ENCODE data around the gene CCDC154.

DNA sequence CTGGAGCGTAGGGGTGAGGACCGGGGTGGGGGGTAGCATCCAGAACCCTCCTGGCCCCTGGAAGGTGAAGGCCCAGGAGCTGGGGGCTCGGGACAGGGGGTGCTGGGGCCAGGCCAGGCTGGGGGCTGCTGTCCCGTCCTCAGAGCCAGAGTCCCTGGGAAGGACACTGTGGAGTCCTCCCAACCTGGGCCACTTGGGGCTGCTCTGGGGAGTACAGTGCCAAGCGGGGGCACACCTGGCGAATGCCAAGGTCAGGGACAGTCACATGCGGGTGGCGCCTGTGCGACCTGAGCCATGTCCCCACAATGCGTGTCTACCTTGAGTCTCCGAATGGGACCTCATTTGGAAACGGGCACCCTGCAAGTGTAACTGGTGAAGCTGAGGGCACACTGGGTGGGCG, 14.7 kb downstream of the CCDC154 start:
- TF ChIP-seq SUZ12 (IDR thresholded peaks at IDR 0.05) (no peak), ELF4 (IDR thresholded peaks at IDR 0.05) (no peak), TARDBP (IDR thresholded peaks at IDR 0.05) (no peak), NFRKB (IDR thresholded peaks at IDR 0.05) (no peak), FOXK2 (IDR thresholded peaks at IDR 0.05) (no peak), SP1 (IDR thresholded peaks at IDR 0.05) (no peak), FOXM1 (IDR thresholded peaks at IDR 0.05; ENCODE audit: borderline replicate concordance) (no peak), CTBP1 (IDR thresholded peaks at IDR 0.05; ENCODE audit: borderline replicate concordance) (no peak), FOXA1 (IDR thresholded peaks at IDR 0.05) (no peak)

All from HEK293T (cell line).